ENCODE results near the gene ALG14.
"Not testable (repeated sequence)": the region's sequence is repeated elsewhere in the genome, so short reads cannot be mapped to it uniquely, and the experiment has no call there.

ALG14 gene, protein sequence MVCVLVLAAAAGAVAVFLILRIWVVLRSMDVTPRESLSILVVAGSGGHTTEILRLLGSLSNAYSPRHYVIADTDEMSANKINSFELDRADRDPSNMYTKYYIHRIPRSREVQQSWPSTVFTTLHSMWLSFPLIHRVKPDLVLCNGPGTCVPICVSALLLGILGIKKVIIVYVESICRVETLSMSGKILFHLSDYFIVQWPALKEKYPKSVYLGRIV
- 4.6 to 16.6 (median 10.6) reads per million in 17 experiments for total RNA-seq

DNA sequence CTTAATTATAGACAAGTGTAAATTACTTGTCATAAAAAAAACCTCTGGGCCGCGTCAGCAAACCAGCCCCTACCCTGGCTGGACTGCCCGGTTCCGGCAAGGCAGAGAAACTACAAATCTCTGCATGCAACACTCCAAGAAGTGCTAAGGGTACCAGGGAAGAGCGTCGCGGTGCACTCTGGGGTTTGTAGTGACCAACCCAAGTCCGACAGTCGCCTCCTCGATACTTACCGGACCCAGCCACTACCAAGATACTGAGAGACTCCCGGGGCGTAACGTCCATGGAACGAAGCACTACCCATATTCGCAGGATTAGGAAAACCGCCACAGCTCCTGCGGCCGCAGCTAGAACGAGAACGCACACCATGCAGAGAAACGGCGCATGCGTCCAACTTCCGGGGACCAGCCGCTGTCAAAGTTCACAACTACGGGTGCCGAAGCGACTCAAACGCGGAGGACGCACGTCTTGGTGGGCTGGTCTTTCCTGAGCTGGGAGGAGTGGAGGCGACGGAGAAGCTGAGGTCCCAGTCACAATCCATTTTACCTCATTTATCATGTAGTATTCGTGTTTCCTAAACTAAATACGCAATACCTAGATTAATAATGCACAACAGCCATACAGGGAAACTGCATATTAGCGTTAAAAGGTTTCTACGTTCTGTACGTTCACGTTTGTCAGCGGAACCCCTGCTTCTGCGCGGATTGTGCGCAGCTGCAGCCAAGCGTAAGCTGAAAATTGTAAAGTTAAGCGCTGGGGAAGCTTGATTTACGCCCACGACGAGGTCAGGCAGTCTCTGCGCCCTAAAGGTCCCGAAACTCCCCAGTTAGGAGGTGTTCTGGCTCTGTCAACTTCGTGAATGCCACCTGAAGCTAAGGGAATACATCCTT, at the start of gene ALG14:
TSS of gene ALG14 (minus strand) at position 420 of the 888 bp plus-strand sequence. CDS start at position 367, 53 bp downstream.
- peak; percentile 93 to 97 (median 96) for DNase-seq

DNA sequence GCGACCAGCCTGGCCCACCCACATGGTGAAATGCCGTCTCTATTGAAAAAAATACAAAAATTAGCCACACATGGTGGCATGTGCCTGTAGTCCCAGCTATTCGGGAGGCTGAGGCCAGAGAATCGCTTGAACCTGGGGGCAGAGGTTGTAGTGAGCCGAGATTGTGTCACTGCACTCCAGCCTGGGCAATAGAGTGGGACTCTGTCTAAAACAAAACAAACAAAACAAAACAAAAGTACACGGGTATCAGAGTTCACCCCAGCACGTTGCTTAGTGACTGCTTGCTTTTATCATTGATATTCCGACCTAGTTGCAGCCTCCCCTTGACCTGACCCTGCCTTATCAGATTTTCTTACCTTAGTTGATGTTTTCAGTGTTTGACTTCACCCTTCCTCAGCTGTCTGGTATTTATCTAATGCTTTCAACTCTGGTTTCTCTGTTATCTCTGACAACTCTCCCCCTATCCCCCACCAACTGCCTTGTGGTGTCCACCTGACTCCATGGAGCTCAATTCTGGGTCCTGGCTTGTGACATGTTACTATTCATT, 49.5 kb upstream of the ALG14 start:
- no peak for DNase-seq

DNA sequence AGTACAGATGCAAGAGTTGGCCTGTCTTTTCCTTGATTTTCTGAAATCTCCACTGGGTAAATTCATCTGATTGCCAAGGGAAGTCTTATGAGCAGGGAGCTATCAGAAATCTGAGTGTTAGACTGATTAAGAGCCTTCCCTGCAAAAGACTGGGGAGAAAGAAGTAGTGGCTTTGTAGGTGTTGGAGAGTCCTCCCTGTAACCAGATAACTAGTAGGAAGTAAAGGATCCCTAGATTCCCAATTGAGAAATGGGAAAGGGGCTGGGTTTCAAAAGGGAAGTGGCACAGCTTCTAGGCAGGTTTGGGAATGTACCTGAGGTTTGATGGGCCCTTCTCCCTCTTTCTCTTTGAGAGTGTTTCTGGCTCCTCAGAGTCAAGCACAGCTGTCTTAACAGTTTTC, 46.5 kb upstream of the ALG14 start:
- no peak for DNase-seq

DNA sequence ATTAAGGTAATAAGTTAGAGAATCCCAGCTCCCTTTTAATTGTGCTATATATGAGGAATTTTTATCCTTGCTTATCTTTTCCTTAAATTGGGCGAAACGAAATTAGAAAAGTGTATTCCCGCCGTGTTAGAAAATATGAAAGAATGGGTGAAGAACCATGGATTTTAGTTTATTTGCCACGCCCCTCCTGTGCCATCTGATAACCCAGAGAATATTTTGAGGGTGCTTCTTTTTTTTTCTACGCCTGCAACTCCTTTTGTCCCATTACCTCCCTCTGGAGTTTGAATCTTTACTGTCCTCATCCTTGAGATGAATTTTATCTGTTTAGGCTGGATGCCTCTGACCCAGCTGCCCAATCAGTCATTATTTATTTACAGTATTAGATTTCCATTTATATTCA, 46.0 kb upstream of the ALG14 start:
- DNase-seq, result no peak

DNA sequence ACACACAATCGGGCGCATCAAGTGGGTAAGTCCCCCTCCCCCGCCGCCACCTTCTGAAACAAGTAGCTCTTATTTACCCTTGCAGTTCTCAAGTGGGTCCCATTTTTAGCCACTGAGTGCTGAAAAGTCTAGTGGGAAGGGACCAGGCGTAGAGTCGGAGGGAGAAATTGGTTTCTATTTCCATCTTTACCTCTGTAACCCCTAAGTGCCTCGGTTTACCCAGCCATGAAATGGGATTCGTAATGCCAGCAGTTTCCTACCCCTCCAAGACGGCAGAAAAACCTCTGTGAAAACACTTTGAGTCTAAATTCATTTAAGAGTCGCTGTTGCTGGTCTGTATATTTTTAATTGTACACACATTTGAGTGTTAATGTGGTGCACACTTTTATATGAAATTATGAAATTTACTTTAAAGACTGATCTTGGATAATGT, 45.3 kb upstream of the ALG14 start:
- peak in 1 of 4 experiments; percentile 5 for DNase-seq

DNA sequence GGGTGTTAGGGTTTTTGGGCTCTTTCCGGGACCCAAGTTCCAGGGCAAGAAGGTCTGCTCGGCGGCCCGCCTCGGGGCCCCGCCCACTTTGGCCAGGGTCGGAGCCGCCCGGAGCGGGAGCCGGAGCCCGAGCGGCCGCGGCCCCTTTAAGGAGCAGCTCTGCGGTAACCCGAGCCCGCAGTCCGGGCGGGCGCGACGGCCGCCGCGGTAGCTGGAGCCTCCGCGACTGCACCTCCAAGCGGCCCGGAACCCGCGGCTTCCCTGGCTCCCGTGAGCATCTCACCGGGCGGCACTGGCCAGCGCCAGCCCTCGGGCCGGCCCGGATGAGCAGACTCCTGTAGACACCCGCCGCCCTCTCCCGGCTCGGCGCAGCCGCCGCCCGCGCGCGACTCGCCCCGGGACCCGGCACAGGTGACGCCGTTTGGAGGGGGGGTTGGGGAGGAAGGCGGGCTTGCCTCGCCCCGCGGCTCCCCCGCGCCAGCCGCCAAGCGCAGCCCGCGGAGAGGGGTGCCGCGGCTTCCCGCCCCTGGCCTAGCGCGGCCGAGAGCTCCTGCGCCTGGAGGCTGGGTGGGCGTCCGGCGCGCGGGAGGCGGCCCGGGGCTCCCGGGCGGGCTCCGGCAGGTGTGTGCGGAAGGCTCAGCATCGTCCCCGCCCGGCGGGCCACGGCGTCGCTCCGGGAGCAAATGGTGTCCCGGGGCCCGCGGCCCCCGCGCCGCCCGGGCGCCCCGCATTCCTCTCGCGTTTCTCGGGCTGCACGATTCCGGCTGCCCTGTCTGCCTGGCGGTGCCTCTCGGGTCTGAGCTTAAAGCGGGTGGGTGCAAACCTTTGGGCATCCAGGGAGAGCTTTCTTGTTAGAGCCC, 44.7 kb upstream of the ALG14 start, which contains the start of gene TLCD4:
TSS of gene TLCD4 (plus strand) at position 149 of the 860 bp plus-strand sequence. CDS start 26,547 bp downstream, outside the sequence.
- peak; percentile 9 to 38 (median 17) for DNase-seq

DNA sequence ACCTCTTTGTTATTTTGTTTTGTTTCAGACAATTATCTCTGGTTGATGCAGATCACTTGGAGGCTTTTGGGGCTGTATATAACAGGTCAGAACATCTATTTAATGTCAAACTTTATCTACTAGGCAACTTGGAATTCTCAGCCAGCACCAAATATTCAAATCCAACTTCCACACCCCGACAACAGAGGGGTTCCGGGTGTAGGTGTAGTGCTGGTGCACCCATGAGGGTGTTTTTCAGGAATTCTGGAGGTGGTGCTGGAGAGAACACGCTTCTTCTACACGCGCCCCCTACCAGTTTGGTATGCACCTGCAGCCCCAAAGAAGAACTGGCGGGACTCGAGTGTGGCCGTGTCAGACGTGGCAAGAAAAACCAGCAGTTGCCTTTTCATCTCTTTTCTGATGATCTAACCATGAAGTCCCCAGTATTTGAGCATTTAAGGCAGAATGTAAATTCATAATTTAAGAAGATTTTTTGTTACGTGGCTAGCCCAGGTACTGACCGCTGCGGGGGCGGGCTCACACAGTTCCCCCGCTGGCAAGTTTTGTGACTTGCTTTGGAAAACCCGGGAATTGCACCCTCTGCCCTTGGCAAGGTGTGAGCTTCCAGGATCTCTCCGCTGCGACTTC, 43.9 kb upstream of the ALG14 start:
- DNase-seq, result peak in 3 of 4 experiments; percentile 29 to 41 (median 38)

DNA sequence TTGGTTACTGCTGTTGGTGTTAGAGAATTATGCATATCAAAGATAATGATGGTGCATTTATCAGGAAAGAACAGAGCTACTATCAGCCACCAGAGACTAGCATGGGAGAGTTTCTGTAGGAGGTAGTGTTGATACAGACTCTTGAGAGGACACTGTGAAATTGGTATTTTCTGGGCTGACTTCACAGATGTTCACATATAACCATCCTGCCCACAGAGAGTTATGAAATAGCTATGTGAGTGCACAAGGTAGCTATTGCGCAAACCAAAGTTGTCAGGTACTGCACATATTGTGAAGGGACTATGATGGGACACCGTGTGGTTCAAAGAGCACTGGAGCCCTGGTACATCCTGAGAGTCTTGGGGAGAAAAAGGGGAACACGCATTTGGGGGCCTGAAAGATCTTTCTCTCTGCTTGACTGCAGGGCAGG, 43.0 kb upstream of the ALG14 start:
- DNase-seq, result no peak

DNA sequence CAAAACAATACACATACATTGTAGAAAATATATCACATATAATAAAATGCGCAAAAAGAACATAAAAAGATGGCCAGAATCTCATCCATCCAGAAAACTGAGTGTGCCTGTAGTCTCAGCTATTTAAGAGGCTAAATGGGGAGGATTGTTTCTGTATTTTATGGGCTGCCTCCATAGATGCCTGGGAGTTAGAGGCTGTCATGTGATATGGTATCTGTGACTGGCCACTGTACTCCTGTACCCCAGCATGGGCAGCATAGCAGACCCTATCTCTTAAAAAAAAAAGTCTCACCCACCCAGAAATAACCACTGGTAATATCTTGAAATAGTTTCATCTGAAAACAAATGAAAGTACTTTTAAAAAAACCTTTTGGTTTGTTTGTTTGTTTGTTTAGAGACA, 40.9 kb upstream of the ALG14 start:
- no peak for DNase-seq

DNA sequence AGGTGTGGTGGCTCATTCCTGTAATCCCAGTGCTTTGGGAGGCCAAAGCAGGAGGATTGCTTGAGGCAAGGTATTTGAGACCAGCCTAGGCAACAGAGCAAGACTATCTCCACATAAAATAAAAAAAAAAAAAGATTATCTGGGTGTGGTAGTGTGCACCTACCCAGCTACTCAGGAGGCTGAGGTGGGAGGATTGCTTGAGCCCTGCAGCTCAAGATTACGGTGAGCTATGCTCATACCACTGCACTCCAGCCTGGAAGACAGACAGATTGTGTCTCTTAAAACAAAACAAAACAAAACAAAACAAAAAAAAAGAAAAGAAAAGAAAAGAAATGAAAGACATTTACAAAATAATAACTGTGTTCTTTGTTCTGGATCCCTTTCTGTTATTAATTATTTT, 38.3 kb upstream of the ALG14 start:
- DNase-seq, result no peak

DNA sequence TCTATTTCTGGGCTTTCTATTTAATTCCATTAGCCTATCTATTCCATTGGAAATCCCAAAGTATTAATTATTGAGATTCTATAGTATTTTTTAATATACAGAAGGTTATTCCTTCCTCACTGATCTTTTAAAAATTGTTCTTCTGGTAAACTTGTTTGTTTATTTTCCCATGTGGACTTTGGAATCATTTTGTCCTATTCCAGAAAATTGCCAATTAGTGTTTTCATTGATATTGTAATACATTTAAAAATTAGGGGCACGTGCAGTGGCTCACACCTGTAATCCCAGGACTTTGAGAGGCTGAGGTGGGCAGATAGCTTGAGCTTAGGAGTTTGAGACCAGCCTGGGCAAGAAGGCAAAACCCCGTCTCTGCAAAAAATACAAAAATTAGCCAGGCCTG, 36.0 kb upstream of the ALG14 start:
- no peak for DNase-seq

DNA sequence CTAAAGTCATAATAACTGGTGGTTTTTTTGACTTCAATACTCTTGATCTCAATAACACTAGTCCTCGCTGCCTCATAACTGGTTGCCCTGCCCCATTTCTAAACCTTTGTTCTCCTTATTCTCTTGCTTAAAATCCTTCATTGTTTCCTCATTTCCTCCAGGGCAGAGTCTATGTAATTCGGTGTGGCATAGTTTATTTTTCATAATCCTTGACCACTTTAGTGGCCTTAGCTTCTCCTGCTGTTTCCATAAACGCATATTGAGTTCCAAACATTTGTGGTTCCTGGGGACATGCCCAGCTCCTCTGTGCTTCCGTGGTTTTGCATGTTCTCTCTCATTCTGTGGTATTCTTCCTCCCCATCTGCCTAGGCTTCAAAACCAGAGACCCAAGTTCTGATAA, 25.4 kb upstream of the ALG14 start:
- peak; percentile 16 to 58 (median 36) for DNase-seq

DNA sequence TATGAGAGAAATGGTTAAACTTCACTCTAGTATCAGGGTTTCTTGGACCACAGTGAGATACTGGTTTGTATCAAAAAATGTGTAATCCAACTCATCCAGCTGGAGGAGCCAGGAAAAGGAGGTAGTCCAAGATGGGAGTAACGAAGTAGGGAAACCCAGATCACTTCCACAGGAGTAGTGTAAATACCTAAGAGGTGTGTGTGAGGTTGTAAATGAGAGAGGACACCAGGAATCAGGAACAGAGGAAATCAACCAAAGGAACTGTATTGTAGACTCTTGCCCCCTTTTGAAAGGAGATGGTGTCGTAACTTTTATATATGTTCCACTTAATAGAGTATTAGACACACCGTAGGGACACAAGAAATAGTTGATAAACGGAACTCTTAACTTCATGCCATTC, 24.7 kb upstream of the ALG14 start:
- no peak for DNase-seq

DNA sequence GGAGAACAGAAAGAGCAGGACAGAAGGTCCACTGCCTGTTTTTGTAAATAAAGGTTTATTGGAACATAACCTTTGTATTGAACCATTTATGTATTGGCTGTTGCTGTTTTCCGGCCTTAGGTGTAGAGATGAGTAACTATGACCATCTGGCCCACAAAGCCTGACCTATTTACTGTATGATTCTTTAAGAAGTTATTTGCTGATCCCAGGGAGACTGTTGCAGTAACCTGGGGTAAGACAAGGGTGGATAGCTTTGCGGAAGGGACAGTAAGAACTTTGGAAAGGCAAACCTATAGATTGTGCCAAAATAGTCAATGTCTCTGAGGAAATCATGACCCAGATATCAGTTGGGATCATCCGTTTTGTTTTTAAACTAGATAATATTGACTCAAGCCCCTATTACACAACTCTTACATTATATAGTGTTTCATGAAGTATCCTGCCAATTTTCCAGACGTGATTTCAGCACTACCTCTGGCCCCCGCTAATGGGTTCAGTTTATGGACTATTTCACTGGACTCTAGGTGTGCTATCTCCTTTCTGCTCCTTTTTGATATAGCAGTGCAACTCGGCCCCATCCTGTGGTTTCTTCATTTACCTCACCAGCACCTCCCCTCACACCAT, 23.6 kb upstream of the ALG14 start:
- DNase-seq, result no peak

DNA sequence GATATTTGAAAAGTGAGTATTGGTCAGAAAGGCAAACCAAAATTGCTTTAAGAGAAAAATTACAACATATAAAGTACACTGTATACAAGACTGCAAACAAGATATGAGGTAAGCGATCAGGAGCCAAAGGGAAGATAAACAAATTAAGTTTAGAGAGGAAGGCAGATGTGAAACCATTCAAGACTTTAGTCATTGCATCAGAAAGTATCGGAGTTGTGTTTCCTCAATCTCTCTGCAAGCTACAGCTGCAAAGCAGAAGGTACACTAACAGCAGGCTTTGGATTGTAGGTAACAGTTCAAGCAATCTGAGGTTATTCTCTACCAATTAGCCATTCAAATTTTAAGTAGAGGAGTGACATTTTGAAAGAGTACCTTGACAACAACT, 23.1 kb upstream of the ALG14 start:
- peak; percentile 26 to 72 (median 60) for DNase-seq

DNA sequence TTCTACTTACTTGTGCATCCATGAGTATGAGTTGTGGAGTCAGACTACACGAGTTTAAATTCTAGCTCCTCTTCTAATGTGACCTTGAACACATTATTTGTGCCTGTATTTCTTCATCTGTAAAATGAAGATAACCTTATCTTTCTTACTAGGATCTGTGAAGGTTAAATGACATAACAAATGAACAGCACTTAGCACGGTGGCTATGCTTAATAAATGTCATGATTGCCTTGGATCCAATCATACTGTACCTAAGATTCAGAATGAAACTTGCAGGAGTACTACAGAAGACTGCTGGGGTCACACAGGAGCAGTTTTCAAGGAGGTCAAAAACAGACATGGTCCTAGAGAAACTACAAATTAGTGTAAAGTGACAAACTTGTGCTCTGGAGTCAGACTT, 22.2 kb upstream of the ALG14 start:
- DNase-seq, result no peak

DNA sequence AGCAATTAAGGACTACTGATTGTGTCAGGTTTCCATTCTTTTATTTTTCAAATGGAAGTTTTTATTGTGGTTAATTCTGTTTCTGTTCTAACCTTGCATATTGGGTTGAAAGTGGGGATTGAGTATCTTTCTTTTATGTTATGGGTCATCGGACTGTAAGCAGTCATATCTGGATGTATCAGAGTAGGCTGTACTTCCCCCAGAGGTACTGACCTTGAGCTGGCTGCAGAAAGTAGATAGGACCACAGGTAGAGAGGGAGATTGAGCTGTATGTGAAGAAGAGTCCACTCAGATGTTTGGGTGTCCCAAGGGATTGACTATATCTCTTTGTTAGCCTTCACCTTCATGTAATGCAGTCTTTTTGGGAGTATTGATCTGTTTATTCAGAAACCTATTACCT, 20.5 kb upstream of the ALG14 start:
- DNase-seq, result no peak

DNA sequence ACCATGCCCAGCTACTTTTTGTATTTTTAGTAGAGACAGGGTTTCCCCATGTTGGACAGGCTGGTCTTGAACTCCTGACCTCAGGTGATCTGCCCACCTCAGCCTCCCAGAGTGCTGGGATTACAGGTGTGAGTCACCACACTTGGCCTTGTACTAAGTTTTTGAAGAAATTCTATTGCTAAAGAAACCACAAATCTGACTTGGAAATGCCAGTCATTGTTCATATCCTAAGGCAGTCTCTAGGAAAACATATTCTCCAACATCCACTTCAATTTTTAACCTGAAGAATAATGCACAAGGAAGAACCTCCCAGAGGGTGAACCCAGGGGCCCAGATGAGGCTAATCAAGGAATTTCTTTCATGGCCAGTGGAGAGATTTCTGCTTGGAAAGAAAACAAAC, 20.1 kb upstream of the ALG14 start:
- DNase-seq, result not testable (repeated sequence)

DNA sequence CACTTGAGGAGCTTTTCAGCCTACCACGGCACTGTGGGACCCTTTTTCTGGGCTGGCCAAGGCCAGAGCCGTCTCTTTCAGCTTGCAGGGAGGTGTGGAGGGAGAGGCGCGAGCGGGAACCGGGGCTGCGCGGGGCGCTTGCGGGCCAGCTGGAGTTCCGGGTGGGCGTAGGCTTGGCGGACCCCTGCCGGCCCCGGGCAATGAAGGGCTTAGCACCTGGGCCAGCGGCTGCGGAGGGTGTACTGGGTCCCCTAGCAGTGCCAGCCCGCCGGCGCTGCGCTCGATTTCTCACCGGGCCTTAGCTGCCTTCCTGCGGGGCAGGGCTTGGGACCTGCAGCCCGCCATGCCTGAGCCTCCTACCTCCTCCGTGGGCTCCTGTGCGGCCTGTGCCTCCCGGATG, 18.5 kb upstream of the ALG14 start:
- not testable (repeated sequence) for DNase-seq

DNA sequence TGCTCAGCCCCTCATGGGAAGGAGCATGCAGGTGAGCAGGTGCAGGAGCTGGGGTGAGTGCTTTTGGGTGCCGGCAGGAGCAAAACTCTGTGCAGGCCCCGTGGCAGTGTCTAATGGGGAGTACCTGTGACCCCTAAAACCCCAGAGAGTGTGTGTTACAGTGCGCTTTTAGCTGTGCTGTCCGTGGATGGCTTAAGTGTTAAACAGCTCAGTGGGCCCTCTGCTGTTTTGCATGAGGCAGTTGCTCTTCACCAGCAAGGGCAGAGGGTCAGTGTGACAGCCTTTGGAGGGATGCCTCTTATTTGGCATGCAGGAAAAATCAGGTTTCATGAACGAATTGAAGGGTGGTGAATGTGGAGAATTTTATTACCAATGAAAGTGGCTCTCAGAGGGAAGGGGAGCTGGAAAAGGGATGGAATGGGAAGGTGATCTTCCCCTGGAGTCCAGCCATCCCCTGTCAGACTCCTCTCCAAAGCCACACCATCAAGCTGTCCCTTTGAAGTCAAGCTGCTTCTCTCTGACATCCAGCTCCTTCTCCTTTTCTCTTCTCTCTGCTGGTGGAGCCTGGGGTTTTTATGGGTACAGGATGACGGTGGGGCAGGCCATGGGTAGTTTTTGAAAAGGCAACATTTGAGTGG, 17.0 kb upstream of the ALG14 start:
- DNase-seq, result no peak

DNA sequence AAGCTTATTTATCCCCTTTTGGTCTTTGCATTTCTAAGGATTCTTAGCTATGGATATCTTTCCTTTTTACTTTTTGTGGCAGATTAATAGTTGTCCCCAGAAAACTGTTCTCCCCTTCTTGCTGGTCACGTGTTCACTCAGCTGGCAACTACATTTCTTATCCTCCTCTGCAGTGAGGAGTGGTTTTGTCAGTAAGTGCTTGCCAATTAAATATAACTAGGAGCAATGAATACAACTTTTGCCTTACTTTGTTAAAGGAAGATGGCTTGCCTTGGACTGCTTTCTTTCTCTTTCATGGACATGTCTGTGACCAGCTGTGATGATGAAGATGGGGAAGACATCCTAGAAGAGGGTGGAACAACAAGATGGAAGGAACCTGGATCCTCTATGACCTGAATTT, 15.6 kb upstream of the ALG14 start:
- DNase-seq, result no peak

All from suppressor macrophage (primary cell).